HepG2 (cell line): ENCODE data around the gene POU5F2. TPM values are rescaled to one million over a fixed set of nuclear protein-coding genes. Genes with fewer than 3 reads are reported as not detected.

Experiments used
- ATAC-seq: fragments of 200-7000 bp; cut with Tn5 transposase; 3 replicates; pipeline ENCODE4 v1.9.1; 2020; ENCODE audit warnings: mild to moderate bottlenecking, moderate library complexity
- BruUV-seq: library from RNA; stranded (reverse); fragments of 400-500 nt; replicated peaks from 2 replicates; lab custom pipeline; 2021; lab: Mats Ljungman, UMichigan
- CTCF ChIA-PET: fragments of 300-600 bp; formaldehyde crosslinking; extraction: SDS; loops from one replicate; lab custom pipeline; 2021; ENCODE audit warnings: low total read pairs, inconsistent platforms, low intra/inter-chr PET ratio; lab: Yijun Ruan, JAX
- POLR2A ChIA-PET: fragments of 350-600 bp; sonication (Branson Sonifier 250); formaldehyde crosslinking; loops from one replicate; lab custom pipeline; 2020; ENCODE audit warnings: antibody characterized with exemption, inconsistent platforms; lab: Yijun Ruan, JAX
- DNase-seq: peaks from one replicate; pipeline ENCODE4 v3.0.0-alpha.2; 2015; ENCODE audit warnings: low spot score
- FAIRE-seq: peaks from 3 replicates; lab custom pipeline; 2011; peaks lifted over from hg19 to GRCh38; lab: Jason Lieb, UNC
- H2AFZ ChIP-seq: one replicate; pipeline ENCODE4 v1.6.1; 2011; ENCODE audit warnings: low read length, inconsistent platforms
- H3K27ac ChIP-seq: fragments of 300-600 bp; 3 replicates; pipeline ENCODE4 v1.8.0; 2011; ENCODE audit warnings: mixed run types, mild to moderate bottlenecking, mixed read lengths, low read length, inconsistent platforms; ENCODE audit not compliant: insufficient read depth; ENCODE audit errors: extremely low read length
- H3K27me3 ChIP-seq, 2 experiments: fragments of 200-600 bp in 1 of 2; 2 replicates in 1 of 2; 3 replicates in 1 of 2; pipeline versions ENCODE4 v1.6.0 to v1.8.0; 2011; ENCODE audit warnings: low read length in 2 of 2, mild to moderate bottlenecking in 2 of 2, moderate library complexity in 2 of 2, inconsistent platforms in 1 of 2; ENCODE audit not compliant: insufficient read depth in 2 of 2, control insufficient read depth in 1 of 2
- H3K36me3 ChIP-seq, 2 experiments: fragments of 200-600 bp in 1 of 2; replicated peaks in 1 of 2; 2 replicates in 1 of 2; 3 replicates in 1 of 2; pipeline versions ENCODE4 v1.5.1 to v1.8.0; 2011; ENCODE audit warnings: low read length in 2 of 2, inconsistent platforms in 1 of 2; ENCODE audit not compliant: insufficient read depth in 2 of 2, control insufficient read depth in 1 of 2
- H3K4me1 ChIP-seq: 2 replicates; pipeline ENCODE4 v1.5.1; 2012; ENCODE audit warnings: low read length, inconsistent platforms; ENCODE audit not compliant: insufficient read depth
- H3K4me2 ChIP-seq: 2 replicates; pipeline ENCODE4 v1.6.0; 2011; ENCODE audit warnings: low read depth, low read length, inconsistent platforms
- H3K4me3 ChIP-seq, 3 experiments: fragments of 200-600 bp in 1 of 3; sonication (generic), shearing (Covaris generic) in 1 of 3; replicated peaks in 1 of 3; 2 replicates each; pipeline ENCODE4 v1.5.1; 2011 to 2016; ENCODE audit warnings: low read length in 3 of 3, inconsistent platforms in 2 of 3, low read depth in 2 of 3, mild to moderate bottlenecking in 2 of 3, control low read depth in 1 of 3, mixed read lengths in 1 of 3; ENCODE audit not compliant: insufficient read depth in 1 of 3
- H3K79me2 ChIP-seq: one replicate; pipeline ENCODE4 v1.6.1; 2011; ENCODE audit warnings: low read length, inconsistent platforms; ENCODE audit not compliant: insufficient read depth
- H3K9ac ChIP-seq: 2 replicates; pipeline ENCODE4 v1.6.0; 2011; ENCODE audit warnings: mild to moderate bottlenecking, low read depth, low read length, inconsistent platforms; ENCODE audit not compliant: insufficient read depth
- H3K9me3 ChIP-seq: 2 replicates; pipeline ENCODE4 v1.5.1; 2012; ENCODE audit warnings: mild to moderate bottlenecking, low read length
- H4K20me1 ChIP-seq: 2 replicates; pipeline ENCODE4 v1.6.0; 2011; ENCODE audit warnings: inconsistent platforms, mild to moderate bottlenecking, low read length, moderate library complexity; ENCODE audit not compliant: insufficient read depth
- DZIP1 ChIP-seq: sonication (generic); formaldehyde crosslinking; IDR thresholded peaks from 2 replicates; pipeline ENCODE4 v1.5.0; 2020; ENCODE audit warnings: mild to moderate bottlenecking, missing genetic modification reagents
- NCOA2 ChIP-seq: sonication (generic); formaldehyde crosslinking; IDR thresholded peaks from 2 replicates; pipeline ENCODE4 v1.8.0; 2022; ENCODE audit warnings: inconsistent platforms
- ZNF530 ChIP-seq: sonication (generic); formaldehyde crosslinking; IDR thresholded peaks from 2 replicates; pipeline ENCODE4 v1.5.0; 2020; ENCODE audit warnings: low read depth, mild to moderate bottlenecking, missing genetic modification reagents
- WGBS: methylation state at CpG from one replicate; pipeline ENCODE4 v1.1.6; 2017; ENCODE audit warnings: low lambda C conversion rate; 5-methylcytosine and 5-hydroxymethylcytosine counted together
- in situ Hi-C: cut with HindIII; loops from 2 replicates; pipeline ENCODE4 v1.10.0; 2017; ENCODE audit warnings: low pct_unique_long_range_greater_than_20kb; ENCODE audit not compliant: extremely low pct_ligation_motif_present
- intact Hi-C: fragments of 100-400 bp; cut with micrococcal nuclease; formaldehyde crosslinking; loops from one replicate; pipeline ENCODE4 v1.10.0; 2022; ENCODE audit not compliant: unreplicated experiment
- polyA plus RNA-seq, 8 experiments: library from polyadenylated mRNA; depleted of rRNA in 3 of 8; stranded (reverse) in 7 of 8; unstranded in 1 of 8; fragments of >200 nt; fragmentation: Illumina TruSeq in 4 of 8; extraction: Trizol in 4 of 8; gene quantifications; 2 replicates each; pipeline versions ENCODE4 v1.2.1 to v1.2.3, GENCODE V29; 2011 to 2016; ENCODE audit warnings: low read depth in 4 of 8, missing spikeins in 1 of 8, mixed read lengths in 1 of 8; ENCODE audit not compliant: insufficient read depth in 1 of 8
- total RNA-seq, 5 experiments: library from RNA; depleted of rRNA; stranded (reverse); fragments of >200 nt; fragmentation: Illumina TruSeq; extraction: Trizol; gene quantifications; 2 replicates each; pipeline ENCODE4 v1.2.3, GENCODE V29; 2016; ENCODE audit warnings: low read depth in 1 of 5
- TF ChIP-seq, protein P1 (sequence below): sonication (generic); formaldehyde crosslinking; IDR thresholded peaks from 2 replicates; pipeline ENCODE4 v1.4.0; 2020; ENCODE audit warnings: missing genetic modification reagents
- TF ChIP-seq, protein P2 (sequence below): sonication (generic); formaldehyde crosslinking; IDR thresholded peaks from 2 replicates; pipeline ENCODE4 v1.4.0; 2020; ENCODE audit warnings: mild to moderate bottlenecking, missing genetic modification reagents

POU5F2 gene
- total and polyA plus RNA-seq, 2 of the 13 experiments (the other 11 are each of a cell fraction or from before 2014, with no cell fraction given): 0.13 to 0.38 TPM

- TF ChIP-seq, protein P1, sequence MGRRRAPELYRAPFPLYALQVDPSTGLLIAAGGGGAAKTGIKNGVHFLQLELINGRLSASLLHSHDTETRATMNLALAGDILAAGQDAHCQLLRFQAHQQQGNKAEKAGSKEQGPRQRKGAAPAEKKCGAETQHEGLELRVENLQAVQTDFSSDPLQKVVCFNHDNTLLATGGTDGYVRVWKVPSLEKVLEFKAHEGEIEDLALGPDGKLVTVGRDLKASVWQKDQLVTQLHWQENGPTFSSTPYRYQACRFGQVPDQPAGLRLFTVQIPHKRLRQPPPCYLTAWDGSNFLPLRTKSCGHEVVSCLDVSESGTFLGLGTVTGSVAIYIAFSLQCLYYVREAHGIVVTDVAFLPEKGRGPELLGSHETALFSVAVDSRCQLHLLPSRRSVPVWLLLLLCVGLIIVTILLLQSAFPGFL (CRISPR knock-in tag): no peak
- TF ChIP-seq DZIP1 (CRISPR knock-in tag): no peak
Measured at GRCh38 chr5:93736284-93736683, 5.1 kb downstream of the POU5F2 start (continued).

- no TSS peak for BruUV-seq
- no peak for DNase-seq
- POLR2A ChIA-PET: no interaction called here
- no peak for FAIRE-seq
- Histone ChIP-seq H2AFZ (no peak overlapping the region), H4K20me1 (no peaks in the 10 kb centered on the region), H3K36me3 (no peaks in the 10 kb centered on the region), H3K9ac (no peak overlapping the region), H3K4me3 (no peak overlapping the region), H3K4me1 (peaks cover 6% of the 10 kb centered on the region), H3K27ac (no peak overlapping the region), H3K27me3 (no peaks in the 10 kb centered on the region), H3K4me2 (no peak overlapping the region), H3K9me3 (no peaks in the 10 kb centered on the region), H3K79me2 (no peaks in the 10 kb centered on the region)
- in situ Hi-C loops (no loop called here), intact Hi-C loops (no loop called here)
- CTCF ChIA-PET: no interaction called here
- TF ChIP-seq, protein P2, sequence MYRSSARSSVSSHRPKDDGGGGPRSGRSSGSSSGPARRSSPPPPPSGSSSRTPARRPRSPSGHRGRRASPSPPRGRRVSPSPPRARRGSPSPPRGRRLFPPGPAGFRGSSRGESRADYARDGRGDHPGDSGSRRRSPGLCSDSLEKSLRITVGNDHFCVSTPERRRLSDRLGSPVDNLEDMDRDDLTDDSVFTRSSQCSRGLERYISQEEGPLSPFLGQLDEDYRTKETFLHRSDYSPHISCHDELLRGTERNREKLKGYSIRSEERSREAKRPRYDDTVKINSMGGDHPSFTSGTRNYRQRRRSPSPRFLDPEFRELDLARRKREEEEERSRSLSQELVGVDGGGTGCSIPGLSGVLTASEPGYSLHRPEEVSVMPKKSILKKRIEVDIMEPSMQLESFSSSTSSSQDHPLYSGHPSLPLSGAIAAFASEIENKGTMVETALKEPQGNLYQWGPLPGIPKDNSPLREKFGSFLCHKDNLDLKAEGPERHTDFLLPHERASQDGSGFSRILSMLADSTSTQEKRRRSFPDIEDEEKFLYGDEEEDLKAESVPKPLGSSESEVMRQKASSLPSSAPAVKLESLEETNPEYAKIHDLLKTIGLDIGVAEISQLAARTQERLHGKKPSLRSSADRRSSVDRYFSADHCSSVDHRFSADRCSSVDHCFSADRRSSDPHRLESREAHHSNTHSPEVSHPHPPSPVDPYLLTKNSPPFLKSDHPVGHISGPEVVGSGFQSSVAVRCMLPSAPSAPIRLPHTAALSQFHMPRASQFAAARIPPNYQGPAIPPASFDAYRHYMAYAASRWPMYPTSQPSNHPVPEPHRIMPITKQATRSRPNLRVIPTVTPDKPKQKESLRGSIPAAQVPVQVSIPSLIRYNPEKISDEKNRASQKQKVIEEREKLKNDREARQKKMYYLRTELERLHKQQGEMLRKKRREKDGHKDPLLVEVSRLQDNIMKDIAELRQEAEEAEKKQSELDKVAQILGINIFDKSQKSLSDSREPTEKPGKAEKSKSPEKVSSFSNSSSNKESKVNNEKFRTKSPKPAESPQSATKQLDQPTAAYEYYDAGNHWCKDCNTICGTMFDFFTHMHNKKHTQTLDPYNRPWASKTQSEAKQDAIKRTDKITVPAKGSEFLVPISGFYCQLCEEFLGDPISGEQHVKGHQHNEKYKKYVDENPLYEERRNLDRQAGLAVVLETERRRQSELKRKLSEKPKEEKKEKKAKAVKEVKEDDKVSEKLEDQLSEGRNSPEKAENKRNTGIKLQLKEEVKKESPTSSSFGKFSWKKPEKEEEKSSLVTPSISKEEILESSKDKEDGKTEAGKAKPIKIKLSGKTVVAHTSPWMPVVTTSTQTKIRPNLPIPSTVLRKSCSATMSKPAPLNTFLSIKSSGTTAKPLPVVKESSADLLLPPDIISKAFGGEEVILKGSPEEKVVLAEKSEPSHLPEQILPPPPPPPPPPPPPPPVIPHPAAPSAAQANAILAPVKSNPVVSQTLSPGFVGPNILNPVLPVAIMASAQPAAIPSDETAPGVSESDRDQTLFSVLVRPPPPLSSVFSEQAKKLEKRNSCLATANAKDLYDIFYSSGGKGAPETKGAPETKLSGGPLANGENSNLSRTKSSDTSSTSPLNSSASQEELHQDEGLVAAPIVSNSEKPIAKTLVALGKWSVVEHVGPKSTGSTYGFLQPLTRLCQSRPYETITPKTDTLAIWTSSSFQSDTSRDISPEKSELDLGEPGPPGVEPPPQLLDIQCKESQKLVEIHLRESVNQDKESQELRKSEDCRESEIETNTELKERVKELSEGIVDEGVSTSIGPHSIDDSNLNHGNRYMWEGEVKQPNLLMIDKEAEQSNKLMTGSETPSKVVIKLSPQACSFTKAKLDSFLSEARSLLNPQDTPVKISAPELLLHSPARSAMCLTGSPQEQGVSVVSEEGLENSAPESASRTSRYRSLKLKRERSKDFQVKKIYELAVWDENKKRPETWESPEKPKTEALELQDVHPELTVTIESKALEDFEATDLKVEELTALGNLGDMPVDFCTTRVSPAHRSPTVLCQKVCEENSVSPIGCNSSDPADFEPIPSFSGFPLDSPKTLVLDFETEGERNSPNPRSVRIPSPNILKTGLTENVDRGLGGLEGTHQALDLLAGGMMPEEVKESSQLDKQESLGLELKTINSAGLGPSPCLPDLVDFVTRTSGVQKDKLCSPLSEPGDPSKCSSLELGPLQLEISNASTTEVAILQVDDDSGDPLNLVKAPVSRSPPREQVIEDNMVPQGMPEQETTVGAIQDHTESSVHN (CRISPR knock-in tag): no peak
- TF ChIP-seq NCOA2 (CRISPR knock-in tag): no peak
- no peak for TF ChIP-seq ZNF530 (CRISPR knock-in tag)
- ATAC-seq: no peak
- 100% methylated on average over 1 of the region's 1 CpG for WGBS
Measured at GRCh38 chr5:93735378-93735777, 6.0 kb downstream of the POU5F2 start.
